GM12878 (cell line): ENCODE data around the gene TCERG1L. TPM values are rescaled to one million over a fixed set of nuclear protein-coding genes. Genes with fewer than 3 reads are reported as not detected.

Experiments
- CHD4 ChIP-seq: fragments of 200-600 bp; sonication (generic); IDR thresholded peaks from 2 replicates; pipeline ENCODE4 v1.6.1; 2016; ENCODE audit warnings: mild to moderate bottlenecking
- EZH2 ChIP-seq: IDR thresholded peaks from 2 replicates; pipeline ENCODE4 v1.6.1; 2012; ENCODE audit warnings: low read depth, mild to moderate bottlenecking, control low read depth, inconsistent platforms, low read length, borderline replicate concordance; ENCODE audit not compliant: control insufficient read depth
- MEF2A ChIP-seq: IDR thresholded peaks from 2 replicates; pipeline ENCODE4 v1.6.1; 2011; ENCODE audit warnings: low read depth, mild to moderate bottlenecking, low read length, moderate library complexity; ENCODE audit not compliant: insufficient read depth
- RUNX3 ChIP-seq: IDR thresholded peaks from 2 replicates; pipeline ENCODE4 v1.6.1; 2012; ENCODE audit warnings: low read length, inconsistent platforms
- SMARCA5 ChIP-seq: fragments of 450-650 bp; IDR thresholded peaks from 2 replicates; pipeline ENCODE4 v1.6.1; 2017; ENCODE audit warnings: mild to moderate bottlenecking
- SREBF1 ChIP-seq: IDR thresholded peaks from 2 replicates; pipeline ENCODE4 v1.6.1; 2012; ENCODE audit warnings: mild to moderate bottlenecking, low read length
- YY1 ChIP-seq: IDR thresholded peaks from 2 replicates; pipeline ENCODE4 v1.6.1; 2011; ENCODE audit warnings: low read depth, mild to moderate bottlenecking, low read length
- ZNF207 ChIP-seq: fragments of 450-650 bp; IDR thresholded peaks from 2 replicates; pipeline ENCODE4 v1.6.1; 2014; ENCODE audit warnings: antibody characterized with exemption, mild to moderate bottlenecking, borderline replicate concordance
- polyA plus RNA-seq, 11 experiments: library from polyadenylated mRNA; depleted of rRNA in 4 of 11; unstranded in 6 of 11; stranded (reverse) in 5 of 11; fragments of >200 nt; fragmentation: Nextera tagmentation in 4 of 11; fragmentation: Illumina TruSeq in 1 of 11; extraction: Ambion mirVana in 4 of 11; extraction: Trizol in 1 of 11; gene quantifications; 1 replicate in 1 of 11; 2 replicates in 10 of 11; pipeline versions ENCODE4 v1.2.1 to v1.2.3, GENCODE V29; 2011 to 2016; ENCODE audit warnings: inconsistent platforms in 2 of 11, missing spikeins in 2 of 11, low read depth in 1 of 11
- total RNA-seq, 4 experiments: library from RNA; depleted of rRNA in 3 of 4; stranded (reverse); fragments of >200 nt in 3 of 4; fragmentation: Illumina TruSeq in 1 of 4; extraction: Trizol in 1 of 4; gene quantifications; 2 replicates each; pipeline versions ENCODE4 v1.2.1 to v1.2.3, GENCODE V29; 2013 to 2021
- TF ChIP-seq, protein P1 (sequence below): IDR thresholded peaks from 2 replicates; pipeline ENCODE4 v1.6.1; 2011; ENCODE audit warnings: mild to moderate bottlenecking, low read depth, low read length, moderate library complexity; ENCODE audit not compliant: insufficient replicate concordance
- TF ChIP-seq, protein P2 (sequence below): IDR thresholded peaks from 2 replicates; pipeline ENCODE4 v1.6.1; 2011; ENCODE audit warnings: borderline replicate concordance, low read depth, mild to moderate bottlenecking, moderate library complexity, mixed read lengths, low read length; ENCODE audit not compliant: insufficient read depth; ENCODE audit errors: extremely low read length
- TF ChIP-seq, protein P3 (sequence below): fragments of 450-650 bp; formaldehyde crosslinking; IDR thresholded peaks from 2 replicates; pipeline ENCODE4 v1.5.0; 2022; ENCODE audit warnings: mild to moderate bottlenecking, missing genetic modification characterization
- TF ChIP-seq, protein P4 (sequence below): fragments of 450-650 bp; IDR thresholded peaks from 2 replicates; pipeline ENCODE4 v1.6.1; 2016; ENCODE audit warnings: mild to moderate bottlenecking, moderate library complexity, borderline replicate concordance

Gene TCERG1L
- total and polyA plus RNA-seq, 10 of the 15 experiments (the other 5 are each of a cell fraction or from before 2014, with no cell fraction given), result not detected

DNA sequence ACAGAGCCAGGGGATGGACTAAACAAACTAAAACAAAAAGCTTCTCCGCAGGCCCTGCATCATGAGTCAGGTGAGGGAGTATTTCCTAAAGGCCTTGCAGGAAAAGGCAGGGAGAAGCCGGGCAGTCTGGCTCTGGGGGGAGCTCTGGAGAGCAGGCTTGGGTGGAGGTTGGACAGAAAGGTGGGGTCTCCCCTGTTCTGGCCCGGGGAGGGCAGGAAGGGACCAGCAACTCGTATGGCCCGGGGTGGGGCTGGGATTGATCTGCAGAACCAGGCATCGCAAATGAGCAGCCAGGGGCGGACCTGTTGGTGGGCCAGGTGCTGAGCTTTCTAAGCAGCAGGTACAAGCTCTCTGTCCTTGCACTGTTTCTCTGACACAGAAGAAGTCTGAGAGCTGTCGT, 235.2 kb downstream of the TCERG1L start (continued):
- TF ChIP-seq, protein P1, sequence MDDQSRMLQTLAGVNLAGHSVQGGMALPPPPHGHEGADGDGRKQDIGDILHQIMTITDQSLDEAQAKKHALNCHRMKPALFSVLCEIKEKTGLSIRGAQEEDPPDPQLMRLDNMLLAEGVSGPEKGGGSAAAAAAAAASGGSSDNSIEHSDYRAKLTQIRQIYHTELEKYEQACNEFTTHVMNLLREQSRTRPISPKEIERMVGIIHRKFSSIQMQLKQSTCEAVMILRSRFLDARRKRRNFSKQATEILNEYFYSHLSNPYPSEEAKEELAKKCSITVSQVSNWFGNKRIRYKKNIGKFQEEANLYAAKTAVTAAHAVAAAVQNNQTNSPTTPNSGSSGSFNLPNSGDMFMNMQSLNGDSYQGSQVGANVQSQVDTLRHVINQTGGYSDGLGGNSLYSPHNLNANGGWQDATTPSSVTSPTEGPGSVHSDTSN, result no peak
- TF ChIP-seq, protein P2, sequence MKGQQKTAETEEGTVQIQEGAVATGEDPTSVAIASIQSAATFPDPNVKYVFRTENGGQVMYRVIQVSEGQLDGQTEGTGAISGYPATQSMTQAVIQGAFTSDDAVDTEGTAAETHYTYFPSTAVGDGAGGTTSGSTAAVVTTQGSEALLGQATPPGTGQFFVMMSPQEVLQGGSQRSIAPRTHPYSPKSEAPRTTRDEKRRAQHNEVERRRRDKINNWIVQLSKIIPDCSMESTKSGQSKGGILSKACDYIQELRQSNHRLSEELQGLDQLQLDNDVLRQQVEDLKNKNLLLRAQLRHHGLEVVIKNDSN, result no peak
- no peak for TF ChIP-seq MEF2A
- no peak for TF ChIP-seq RUNX3
- no peak for TF ChIP-seq YY1
- TF ChIP-seq, protein P3, sequence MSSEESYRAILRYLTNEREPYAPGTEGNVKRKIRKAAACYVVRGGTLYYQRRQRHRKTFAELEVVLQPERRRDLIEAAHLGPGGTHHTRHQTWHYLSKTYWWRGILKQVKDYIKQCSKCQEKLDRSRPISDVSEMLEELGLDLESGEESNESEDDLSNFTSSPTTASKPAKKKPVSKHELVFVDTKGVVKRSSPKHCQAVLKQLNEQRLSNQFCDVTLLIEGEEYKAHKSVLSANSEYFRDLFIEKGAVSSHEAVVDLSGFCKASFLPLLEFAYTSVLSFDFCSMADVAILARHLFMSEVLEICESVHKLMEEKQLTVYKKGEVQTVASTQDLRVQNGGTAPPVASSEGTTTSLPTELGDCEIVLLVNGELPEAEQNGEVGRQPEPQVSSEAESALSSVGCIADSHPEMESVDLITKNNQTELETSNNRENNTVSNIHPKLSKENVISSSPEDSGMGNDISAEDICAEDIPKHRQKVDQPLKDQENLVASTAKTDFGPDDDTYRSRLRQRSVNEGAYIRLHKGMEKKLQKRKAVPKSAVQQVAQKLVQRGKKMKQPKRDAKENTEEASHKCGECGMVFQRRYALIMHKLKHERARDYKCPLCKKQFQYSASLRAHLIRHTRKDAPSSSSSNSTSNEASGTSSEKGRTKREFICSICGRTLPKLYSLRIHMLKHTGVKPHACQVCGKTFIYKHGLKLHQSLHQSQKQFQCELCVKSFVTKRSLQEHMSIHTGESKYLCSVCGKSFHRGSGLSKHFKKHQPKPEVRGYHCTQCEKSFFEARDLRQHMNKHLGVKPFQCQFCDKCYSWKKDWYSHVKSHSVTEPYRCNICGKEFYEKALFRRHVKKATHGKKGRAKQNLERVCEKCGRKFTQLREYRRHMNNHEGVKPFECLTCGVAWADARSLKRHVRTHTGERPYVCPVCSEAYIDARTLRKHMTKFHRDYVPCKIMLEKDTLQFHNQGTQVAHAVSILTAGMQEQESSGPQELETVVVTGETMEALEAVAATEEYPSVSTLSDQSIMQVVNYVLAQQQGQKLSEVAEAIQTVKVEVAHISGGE (CRISPR knock-in tag), result no peak
- TF ChIP-seq, protein P4, sequence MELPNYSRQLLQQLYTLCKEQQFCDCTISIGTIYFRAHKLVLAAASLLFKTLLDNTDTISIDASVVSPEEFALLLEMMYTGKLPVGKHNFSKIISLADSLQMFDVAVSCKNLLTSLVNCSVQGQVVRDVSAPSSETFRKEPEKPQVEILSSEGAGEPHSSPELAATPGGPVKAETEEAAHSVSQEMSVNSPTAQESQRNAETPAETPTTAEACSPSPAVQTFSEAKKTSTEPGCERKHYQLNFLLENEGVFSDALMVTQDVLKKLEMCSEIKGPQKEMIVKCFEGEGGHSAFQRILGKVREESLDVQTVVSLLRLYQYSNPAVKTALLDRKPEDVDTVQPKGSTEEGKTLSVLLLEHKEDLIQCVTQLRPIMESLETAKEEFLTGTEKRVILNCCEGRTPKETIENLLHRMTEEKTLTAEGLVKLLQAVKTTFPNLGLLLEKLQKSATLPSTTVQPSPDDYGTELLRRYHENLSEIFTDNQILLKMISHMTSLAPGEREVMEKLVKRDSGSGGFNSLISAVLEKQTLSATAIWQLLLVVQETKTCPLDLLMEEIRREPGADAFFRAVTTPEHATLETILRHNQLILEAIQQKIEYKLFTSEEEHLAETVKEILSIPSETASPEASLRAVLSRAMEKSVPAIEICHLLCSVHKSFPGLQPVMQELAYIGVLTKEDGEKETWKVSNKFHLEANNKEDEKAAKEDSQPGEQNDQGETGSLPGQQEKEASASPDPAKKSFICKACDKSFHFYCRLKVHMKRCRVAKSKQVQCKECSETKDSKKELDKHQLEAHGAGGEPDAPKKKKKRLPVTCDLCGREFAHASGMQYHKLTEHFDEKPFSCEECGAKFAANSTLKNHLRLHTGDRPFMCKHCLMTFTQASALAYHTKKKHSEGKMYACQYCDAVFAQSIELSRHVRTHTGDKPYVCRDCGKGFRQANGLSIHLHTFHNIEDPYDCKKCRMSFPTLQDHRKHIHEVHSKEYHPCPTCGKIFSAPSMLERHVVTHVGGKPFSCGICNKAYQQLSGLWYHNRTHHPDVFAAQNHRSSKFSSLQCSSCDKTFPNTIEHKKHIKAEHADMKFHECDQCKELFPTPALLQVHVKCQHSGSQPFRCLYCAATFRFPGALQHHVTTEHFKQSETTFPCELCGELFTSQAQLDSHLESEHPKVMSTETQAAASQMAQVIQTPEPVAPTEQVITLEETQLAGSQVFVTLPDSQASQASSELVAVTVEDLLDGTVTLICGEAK, result no peak
- TF ChIP-seq CHD4, result no peak
- no peak for TF ChIP-seq SREBF1
- no peak for TF ChIP-seq EZH2
- TF ChIP-seq SMARCA5, result no peak
- TF ChIP-seq ZNF207, result no peak
- TF ChIP-seq, all 136 proteins: peak for 0
